Measurements from ENCODE around the gene RTN3. TPM values are rescaled to one million over a fixed set of nuclear protein-coding genes. Genes with fewer than 3 reads are reported as not detected.
"Not testable (repeated sequence)": the region's sequence is repeated elsewhere in the genome, so short reads cannot be mapped to it uniquely, and the experiment has no call there.

Gene RTN3
- total and polyA plus RNA-seq, 2 donors (not counting 1 experiment from before 2014, with no cell fraction given) = 10.1 to 24.9 TPM

GRCh38 chr11:63771741-63772318, 90.5 kb downstream of the RTN3 start:
- Histone ChIP-seq H3K27me3 (replicated peaks in 1 of 4; ENCODE audit: control extremely low read depth in 1 of 4, control insufficient read depth in 3 of 4, insufficient read depth in 4 of 4, low read length in 3 of 4) (peaks cover 0 to 17% (median 3%) of the 10 kb centered on the region in 4 experiments), H4K20me1 (ENCODE audit: control insufficient read depth, insufficient read depth, low read length, poor library complexity, severe bottlenecking) (peaks cover 11% of the 10 kb centered on the region), H3K4me1 (ENCODE audit: control insufficient read depth in 2 of 2, insufficient read depth in 2 of 2, low read length in 2 of 2) (peaks cover 14 to 18% of the 10 kb centered on the region in 2 donors)
- Mint-ChIP-seq H3K27me3 (peaks cover 24% of the 10 kb centered on the region), H3K4me1 (peaks cover 10% of the 10 kb centered on the region)
- CTCF ChIA-PET = interaction anchor here (0.6 kb wide), 1 partner anchor 381 kb away, joined by 3 read pairs; no protein-coding TSS in a partner anchor
- H3K9me3 Mint-ChIP-seq (ENCODE audit: insufficient read depth); intact Hi-C loops (cut with micrococcal nuclease); H3K4me2 ChIP-seq (replicated peaks; ENCODE audit: low read depth, low read length, poor library complexity, severe bottlenecking); H3K79me2 ChIP-seq (ENCODE audit: control insufficient read depth, insufficient read depth, low read length); H3K27ac ChIP-seq (ENCODE audit: low read length in 2 of 2); H3K4me3 ChIP-seq (ENCODE audit: control extremely low read depth in 1 of 5, extremely low read depth in 1 of 5, insufficient read depth in 1 of 5, low read depth in 2 of 5, low read length in 4 of 5); POLR2A ChIA-PET; H3K27ac Mint-ChIP-seq; H3K36me3 ChIP-seq (replicated peaks in 1 of 2; ENCODE audit: control extremely low read depth in 1 of 2, control insufficient read depth in 1 of 2, extremely low read depth in 1 of 2, insufficient read depth in 2 of 2, low read length in 1 of 2); H3K9me3 ChIP-seq (ENCODE audit: control extremely low read depth in 1 of 3, control insufficient read depth in 2 of 3, insufficient read depth in 1 of 3, low read length in 2 of 3); H3K9ac ChIP-seq (ENCODE audit: low read length); H3K4me3 Mint-ChIP-seq; DNase-seq; ATAC-seq (ENCODE audit: low read depth); H2AFZ ChIP-seq (ENCODE audit: insufficient read depth, low read depth, low read length, poor library complexity, severe bottlenecking): not testable (repeated sequence)
- WGBS (ENCODE audit: insufficient coverage) = no CpG with 5 or more reads among the region's 2 CpGs

DNA sequence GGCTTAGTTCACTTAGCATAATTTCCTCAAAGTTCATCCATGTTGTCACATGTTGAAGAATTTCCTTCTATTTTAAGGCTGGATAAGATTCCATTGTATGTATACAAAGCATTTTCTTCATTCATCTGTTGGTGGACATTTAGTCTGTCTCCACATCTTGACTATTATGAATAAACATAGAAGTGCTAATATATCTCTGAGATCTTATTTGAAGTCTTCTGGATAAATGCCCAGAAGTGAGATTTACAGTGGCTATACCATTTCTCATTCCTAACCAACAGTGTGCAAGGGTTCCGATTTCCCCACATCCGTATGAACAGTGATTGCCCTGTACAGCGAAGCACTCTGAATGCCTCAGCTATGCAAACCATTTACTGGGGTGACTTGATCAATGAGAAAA, 93.9 kb downstream of the RTN3 start:
- H3K27ac Mint-ChIP-seq = no peak overlapping the region
- DNase-seq = no peak
- 100% methylated on average over 3 of the region's 3 CpGs for WGBS (ENCODE audit: insufficient coverage)

More for the DNA sequence above, 93.9 kb downstream of the RTN3 start:
- Histone ChIP-seq H3K27me3 (replicated peaks in 1 of 4; ENCODE audit: control extremely low read depth in 1 of 4, control insufficient read depth in 3 of 4, insufficient read depth in 4 of 4, low read length in 3 of 4) (peaks cover 0 to 7% (median 2%) of the 10 kb centered on the region in 4 experiments), H4K20me1 (ENCODE audit: control insufficient read depth, insufficient read depth, low read length, poor library complexity, severe bottlenecking) (no peaks in the 10 kb centered on the region), H2AFZ (ENCODE audit: insufficient read depth, low read depth, low read length, poor library complexity, severe bottlenecking) (no peak overlapping the region), H3K9me3 (ENCODE audit: control extremely low read depth in 1 of 3, control insufficient read depth in 2 of 3, insufficient read depth in 1 of 3, low read length in 2 of 3) (no peaks in the 10 kb centered on the region), H3K79me2 (ENCODE audit: control insufficient read depth, insufficient read depth, low read length) (no peaks in the 10 kb centered on the region), H3K4me1 (ENCODE audit: control insufficient read depth in 2 of 2, insufficient read depth in 2 of 2, low read length in 2 of 2) (no peaks in the 10 kb centered on the region), H3K9ac (ENCODE audit: low read length) (no peak overlapping the region), H3K4me2 (replicated peaks; ENCODE audit: low read depth, low read length, poor library complexity, severe bottlenecking) (no peak overlapping the region), H3K36me3 (replicated peaks in 1 of 2; ENCODE audit: control extremely low read depth in 1 of 2, control insufficient read depth in 1 of 2, extremely low read depth in 1 of 2, insufficient read depth in 2 of 2, low read length in 1 of 2) (no peaks in the 10 kb centered on the region), H3K4me3 (ENCODE audit: control extremely low read depth in 1 of 5, extremely low read depth in 1 of 5, insufficient read depth in 1 of 5, low read depth in 2 of 5, low read length in 4 of 5) (no peak overlapping the region), H3K27ac (ENCODE audit: low read length in 2 of 2) (no peak overlapping the region)
- CTCF ChIA-PET = no interaction called here
- Mint-ChIP-seq H3K27me3 (peaks cover 37% of the 10 kb centered on the region), H3K9me3 (ENCODE audit: insufficient read depth) (no peaks in the 10 kb centered on the region), H3K4me3 (no peak overlapping the region), H3K4me1 (no peaks in the 10 kb centered on the region)
- no peak for ATAC-seq (ENCODE audit: low read depth)
- TF ChIP-seq, protein P1, sequence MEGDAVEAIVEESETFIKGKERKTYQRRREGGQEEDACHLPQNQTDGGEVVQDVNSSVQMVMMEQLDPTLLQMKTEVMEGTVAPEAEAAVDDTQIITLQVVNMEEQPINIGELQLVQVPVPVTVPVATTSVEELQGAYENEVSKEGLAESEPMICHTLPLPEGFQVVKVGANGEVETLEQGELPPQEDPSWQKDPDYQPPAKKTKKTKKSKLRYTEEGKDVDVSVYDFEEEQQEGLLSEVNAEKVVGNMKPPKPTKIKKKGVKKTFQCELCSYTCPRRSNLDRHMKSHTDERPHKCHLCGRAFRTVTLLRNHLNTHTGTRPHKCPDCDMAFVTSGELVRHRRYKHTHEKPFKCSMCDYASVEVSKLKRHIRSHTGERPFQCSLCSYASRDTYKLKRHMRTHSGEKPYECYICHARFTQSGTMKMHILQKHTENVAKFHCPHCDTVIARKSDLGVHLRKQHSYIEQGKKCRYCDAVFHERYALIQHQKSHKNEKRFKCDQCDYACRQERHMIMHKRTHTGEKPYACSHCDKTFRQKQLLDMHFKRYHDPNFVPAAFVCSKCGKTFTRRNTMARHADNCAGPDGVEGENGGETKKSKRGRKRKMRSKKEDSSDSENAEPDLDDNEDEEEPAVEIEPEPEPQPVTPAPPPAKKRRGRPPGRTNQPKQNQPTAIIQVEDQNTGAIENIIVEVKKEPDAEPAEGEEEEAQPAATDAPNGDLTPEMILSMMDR (IDR thresholded peaks at IDR 0.05) = no peak
- no peak for TF ChIP-seq EZH2 (IDR thresholded peaks at IDR 0.05; ENCODE audit: borderline replicate concordance, insufficient read depth, low read depth, low read length, poor library complexity, severe bottlenecking)
- intact Hi-C loops (cut with micrococcal nuclease) = no loop called here
- POLR2A ChIA-PET = no interaction called here

All from B cell (primary cell).